ENCODE results near the gene MIR17HG. TPM values are rescaled to one million over a fixed set of nuclear protein-coding genes. Genes with fewer than 3 reads are reported as not detected.

Gene MIR17HG
- total RNA-seq, 4 donors from 2014 or later, result 0.95 to 21.0 (median 4.5) TPM

GRCh38 chr13:91326146-91326545 lies 21.3 kb upstream of the MIR17HG start:
- TF ChIP-seq POLR2A (IDR thresholded peaks at IDR 0.05) (no peak), CTCF (IDR thresholded peaks at IDR 0.05) (no peak)
- Histone ChIP-seq H3K27ac (no peak overlapping the region), H3K36me3 (no peaks in the 10 kb centered on the region), H3K27me3 (peaks cover 0 to 5% (median 0%) of the 10 kb centered on the region in 4 donors), H3K4me3 (no peak overlapping the region), H3K4me1 (no peaks in the 10 kb centered on the region), H3K9me3 (no peaks in the 10 kb centered on the region)
- intact Hi-C loops (cut with DNase I), result no loop called here
- no peak for DNase-seq
- WGBS, 2 donors, result 31 to 43% methylated on average over 7 of the region's 7 CpGs

DNA sequence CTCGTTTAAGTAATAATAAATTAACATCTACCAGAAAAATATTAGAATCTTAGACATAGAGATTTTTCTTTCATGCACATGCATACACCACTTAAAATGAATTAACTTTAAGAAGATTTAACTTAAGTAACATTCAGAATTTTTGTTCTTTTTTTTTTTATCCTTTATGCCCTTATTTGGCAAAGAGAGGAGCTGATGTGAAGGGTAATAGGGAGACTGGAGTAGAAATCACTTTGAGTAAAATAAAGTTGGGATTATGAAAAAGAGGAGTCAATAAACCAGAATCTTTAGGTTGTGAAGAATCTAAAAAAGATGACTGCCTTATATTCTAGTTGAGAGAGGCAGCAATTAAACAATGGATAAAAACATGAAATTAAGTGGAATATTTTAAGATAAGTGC lies 18.8 kb upstream of the MIR17HG start:
- intact Hi-C loops (cut with DNase I), result no loop called here
- H3K36me3 ChIP-seq, result no peaks in the 10 kb centered on the region
- no peaks in the 10 kb centered on the region for H3K9me3 ChIP-seq
- 75 to 95% methylated on average over 1 of the region's 1 CpG for WGBS, 2 donors
- TF ChIP-seq CTCF (IDR thresholded peaks at IDR 0.05) (no peak), POLR2A (IDR thresholded peaks at IDR 0.05) (no peak)
- no peak for DNase-seq
- H3K27me3 ChIP-seq, result peaks cover 0 to 5% (median 0%) of the 10 kb centered on the region in 4 donors
- no peaks in the 10 kb centered on the region for H3K4me1 ChIP-seq
- no peak overlapping the region for H3K4me3 ChIP-seq
- H3K27ac ChIP-seq, result no peak overlapping the region

DNA sequence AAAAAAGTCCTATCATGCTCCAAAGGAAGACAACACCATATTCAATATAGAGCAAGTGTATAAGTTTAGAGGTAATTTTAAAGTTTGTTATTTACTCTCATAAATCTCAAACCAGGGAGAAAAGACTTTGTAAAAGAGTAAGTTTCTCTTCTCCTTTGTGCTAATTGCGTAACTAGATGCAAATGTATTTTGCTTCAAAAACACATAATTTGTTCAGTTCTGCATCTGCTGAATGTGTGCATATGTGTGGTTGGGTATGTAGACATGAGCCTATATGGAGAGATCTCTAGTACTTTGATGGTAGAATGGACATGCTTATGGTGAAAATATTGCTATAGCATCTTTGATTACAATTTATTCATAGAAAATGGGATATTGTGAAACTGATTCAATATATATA lies 17.8 kb upstream of the MIR17HG start:
- no peak overlapping the region for H3K4me3 ChIP-seq
- peaks cover 0 to 5% (median 0%) of the 10 kb centered on the region in 4 donors for H3K27me3 ChIP-seq
- H3K4me1 ChIP-seq, result no peaks in the 10 kb centered on the region
- WGBS, 2 donors, result 79 to 81% methylated on average over 1 of the region's 1 CpG
- no peak for DNase-seq
- no peaks in the 10 kb centered on the region for H3K36me3 ChIP-seq
- intact Hi-C loops (cut with DNase I), result no loop called here
- H3K27ac ChIP-seq, result no peak overlapping the region
- no peaks in the 10 kb centered on the region for H3K9me3 ChIP-seq
- TF ChIP-seq POLR2A (IDR thresholded peaks at IDR 0.05) (no peak), CTCF (IDR thresholded peaks at IDR 0.05) (no peak)

DNA sequence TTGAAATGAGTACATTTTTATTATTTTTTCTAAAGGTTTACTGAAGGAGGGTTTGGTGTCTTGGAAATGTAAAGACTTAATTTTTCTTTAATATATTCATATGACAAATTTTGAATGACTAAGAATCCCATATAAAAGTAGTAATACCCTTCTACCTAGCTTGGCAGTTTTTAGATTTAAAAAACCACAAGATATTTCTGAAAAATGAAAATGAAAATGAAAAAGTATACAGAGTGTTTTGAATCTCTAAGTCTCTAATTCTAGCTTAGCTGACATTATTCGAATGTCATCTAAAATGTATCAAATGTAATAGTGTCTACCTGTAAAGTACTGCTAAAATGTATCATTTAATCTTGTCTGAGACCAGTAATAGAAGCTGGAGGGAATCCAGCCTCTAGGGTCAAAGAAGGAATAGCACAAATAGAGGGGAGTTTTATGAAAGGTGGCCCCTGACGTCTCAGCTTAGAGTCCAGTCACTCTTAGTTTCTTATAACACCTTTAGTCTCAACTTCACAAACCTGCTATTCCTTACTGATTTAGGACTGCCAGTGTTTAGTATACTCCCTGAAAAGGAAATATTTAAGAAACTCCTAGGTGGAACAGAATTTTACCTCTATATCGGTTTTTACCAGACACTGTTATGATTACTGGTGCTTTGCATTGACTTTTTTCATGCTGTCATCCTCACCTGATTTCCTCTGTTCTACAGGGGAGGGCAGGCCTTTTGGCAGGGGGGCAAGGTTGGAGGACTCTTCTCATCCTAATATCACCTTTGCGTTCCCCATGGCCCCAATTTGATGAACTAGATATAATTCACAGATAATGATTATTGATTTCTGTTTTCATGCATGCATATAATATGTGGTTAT lies 16.2 kb upstream of the MIR17HG start:
- no peaks in the 10 kb centered on the region for H3K36me3 ChIP-seq
- no peak overlapping the region for H3K4me3 ChIP-seq
- H3K27me3 ChIP-seq, result peaks cover 0 to 5% (median 0%) of the 10 kb centered on the region in 4 donors
- no peaks in the 10 kb centered on the region for H3K9me3 ChIP-seq
- no peak for DNase-seq
- intact Hi-C loops (cut with DNase I), result no loop called here
- WGBS, 2 donors, result 71 to 75% methylated on average over 4 of the region's 4 CpGs
- no peak overlapping the region for H3K27ac ChIP-seq
- TF ChIP-seq POLR2A (IDR thresholded peaks at IDR 0.05) (no peak), CTCF (IDR thresholded peaks at IDR 0.05) (no peak)
- H3K4me1 ChIP-seq, result no peaks in the 10 kb centered on the region

DNA sequence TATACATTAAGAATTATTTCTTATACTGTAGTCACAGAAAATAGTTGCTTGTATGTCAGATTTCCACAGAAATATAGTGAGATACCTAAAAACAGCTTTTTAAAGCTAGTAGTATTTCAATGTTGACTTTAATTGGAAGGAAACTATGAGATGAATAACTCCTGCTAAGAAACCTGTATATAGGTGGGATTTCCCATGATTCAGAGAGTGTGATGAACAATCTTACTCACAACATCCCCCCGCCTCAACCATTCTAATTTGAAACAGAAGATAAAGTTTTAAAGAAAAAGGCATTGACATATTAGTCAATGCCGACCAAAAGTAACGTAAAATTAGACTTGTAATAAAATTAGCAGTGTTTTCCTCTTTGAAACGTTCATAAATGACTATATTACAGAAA lies 1.4 kb upstream of the MIR17HG start:
- Histone ChIP-seq H3K27me3 (peaks cover 0 to 46% (median 0%) of the 10 kb centered on the region in 4 donors), H3K4me1 (peaks cover 0 to 29% (median 9%) of the 10 kb centered on the region in 3 donors), H3K36me3 (peaks cover 0 to 11% (median 4%) of the 10 kb centered on the region in 3 donors), H3K9me3 (no peaks in the 10 kb centered on the region), H3K27ac (no peak overlapping the region), H3K4me3 (no peak overlapping the region)
- 60 to 65% methylated on average over 4 of the region's 4 CpGs for WGBS, 2 donors
- no peak for DNase-seq
- TF ChIP-seq POLR2A (IDR thresholded peaks at IDR 0.05) (no peak), CTCF (IDR thresholded peaks at IDR 0.05) (no peak)
- intact Hi-C loops (cut with DNase I), result no loop called here

All from esophagus squamous epithelium (tissue), 5 donors.